Neural cell (in vitro differentiated cells): Measurements from ENCODE around the gene GPR183. TPM values are rescaled to one million over a fixed set of nuclear protein-coding genes. Genes with fewer than 3 reads are reported as not detected.

Source experiments
- H2AFZ ChIP-seq: fragments of 200-600, 300-800 bp; sonication (generic), shearing (Covaris generic); 2 replicates; pipeline ENCODE4 v1.6.0; 2014; ENCODE audit warnings: low read depth, mild to moderate bottlenecking, antibody characterized with exemption, low read length, moderate library complexity
- H3F3A ChIP-seq: fragments of 200-600 bp; shearing (Covaris generic); 2 replicates; pipeline ENCODE4 v1.6.1; 2016; ENCODE audit warnings: mild to moderate bottlenecking, moderate library complexity, mixed read lengths, antibody characterized with exemption, low read length; ENCODE audit not compliant: insufficient read depth, poor library complexity, severe bottlenecking
- H3K27ac ChIP-seq: fragments of 200-600, 300-800 bp; sonication (generic), shearing (Covaris generic); 2 replicates; pipeline ENCODE4 v1.5.1; 2014; ENCODE audit warnings: mild to moderate bottlenecking, low read length, moderate library complexity
- H3K27me3 ChIP-seq: fragments of 300-800, 200-600 bp; sonication (generic), shearing (Covaris generic); 2 replicates; pipeline ENCODE4 v1.6.0; 2014; ENCODE audit warnings: mild to moderate bottlenecking, low read depth, low read length, moderate library complexity; ENCODE audit not compliant: insufficient read depth
- H3K36me3 ChIP-seq: fragments of 300-800, 200-600 bp; sonication (generic), shearing (Covaris generic); 2 replicates; pipeline ENCODE4 v1.5.1; 2014; ENCODE audit warnings: mild to moderate bottlenecking, antibody characterized with exemption, low read length, moderate library complexity; ENCODE audit not compliant: insufficient read depth
- H3K4me2 ChIP-seq: fragments of 300-800, 200-600 bp; sonication (generic), shearing (Covaris generic); 2 replicates; pipeline ENCODE4 v1.6.0; 2014; ENCODE audit warnings: mild to moderate bottlenecking, low read length
- H3K4me3 ChIP-seq: fragments of 300-800, 200-600 bp; sonication (generic), shearing (Covaris generic); 2 replicates; pipeline ENCODE4 v1.5.1; 2014; ENCODE audit warnings: mild to moderate bottlenecking, low read length, moderate library complexity
- H3K79me2 ChIP-seq: fragments of 200-600 bp; shearing (Covaris generic); replicated peaks from 2 replicates; pipeline ENCODE4 v1.6.0; 2014; ENCODE audit warnings: mild to moderate bottlenecking, low read length, moderate library complexity; ENCODE audit not compliant: insufficient read depth
- H3K9ac ChIP-seq: fragments of 300-800, 200-600 bp; sonication (generic), shearing (Covaris generic); 2 replicates; pipeline ENCODE4 v1.6.1; 2016; ENCODE audit warnings: mild to moderate bottlenecking, low read length, mixed read lengths
- H3K9me2 ChIP-seq: fragments of 200-600 bp; shearing (Covaris generic); 2 replicates; pipeline ENCODE4 v1.6.1; 2016; ENCODE audit warnings: mild to moderate bottlenecking, low read length, mixed read lengths; ENCODE audit not compliant: insufficient read depth
- H3K9me3 ChIP-seq: fragments of 200-600, 300-800 bp; sonication (generic), shearing (Covaris generic); 2 replicates; pipeline ENCODE4 v1.6.1; 2016; ENCODE audit warnings: mild to moderate bottlenecking, mixed run types, low read length, moderate library complexity, mixed read lengths
- H4K20me1 ChIP-seq: fragments of 200-600 bp; shearing (Covaris generic); 2 replicates; pipeline ENCODE4 v1.6.1; 2016; ENCODE audit warnings: mild to moderate bottlenecking, mixed run types; ENCODE audit not compliant: insufficient read depth
- CTCF ChIP-seq: fragments of 450-650 bp; IDR thresholded peaks from 2 replicates; pipeline ENCODE4 v1.5.1; 2014; ENCODE audit warnings: antibody characterized with exemption, mild to moderate bottlenecking, moderate library complexity; ENCODE audit not compliant: poor library complexity, severe bottlenecking
- EP300 ChIP-seq: fragments of 450-650 bp; conservative IDR thresholded peaks from 2 replicates; pipeline ENCODE4 v1.6.1; 2014; ENCODE audit warnings: antibody characterized with exemption, mild to moderate bottlenecking, moderate library complexity; ENCODE audit not compliant: poor library complexity, severe bottlenecking
- EZH2 ChIP-seq: fragments of 200-600, 300-800 bp; shearing (Covaris generic), sonication (generic); IDR thresholded peaks from 2 replicates; pipeline ENCODE4 v1.6.1; 2014; ENCODE audit warnings: antibody characterized with exemption, low read length, borderline replicate concordance, mild to moderate bottlenecking; ENCODE audit not compliant: insufficient read depth, poor library complexity, severe bottlenecking
- MXI1 ChIP-seq: fragments of 450-650 bp; conservative IDR thresholded peaks from 2 replicates; pipeline ENCODE4 v1.6.1; 2014; ENCODE audit warnings: antibody characterized with exemption, mild to moderate bottlenecking; ENCODE audit not compliant: poor library complexity, severe bottlenecking
- POLR2AphosphoS5 ChIP-seq: IDR thresholded peaks from 2 replicates; pipeline ENCODE4 v1.6.1; 2012
- RAD21 ChIP-seq: fragments of 450-650 bp; conservative IDR thresholded peaks from 2 replicates; pipeline ENCODE4 v1.6.1; 2014; ENCODE audit warnings: antibody characterized with exemption, mild to moderate bottlenecking, moderate library complexity
- REST ChIP-seq: IDR thresholded peaks from 2 replicates; pipeline ENCODE4 v1.6.1; 2012; ENCODE audit warnings: borderline replicate concordance
- SMC3 ChIP-seq: fragments of 450-650 bp; conservative IDR thresholded peaks from 2 replicates; pipeline ENCODE4 v1.6.1; 2014; ENCODE audit warnings: antibody characterized with exemption, mild to moderate bottlenecking, moderate library complexity; ENCODE audit not compliant: poor library complexity
- TAF1 ChIP-seq: IDR thresholded peaks from 2 replicates; pipeline ENCODE4 v1.6.1; 2012; ENCODE audit warnings: low read depth
- polyA plus RNA-seq: library from polyadenylated mRNA; depleted of rRNA; stranded (reverse); fragments of >200 nt; gene quantifications from 2 replicates; pipeline ENCODE4 v1.2.3, GENCODE V29; 2014

GPR183 gene
- polyA plus RNA-seq, 1 donor from 2014 or later: not detected

GRCh38 chr13:99346335-99347042, 39.3 kb upstream of the GPR183 start:
- no peak overlapping the region for H3K4me2 ChIP-seq
- no peaks in the 10 kb centered on the region for H3K79me2 ChIP-seq
- H3K27me3 ChIP-seq: no peaks in the 10 kb centered on the region
- no peaks in the 10 kb centered on the region for H3K9me3 ChIP-seq
- no peaks in the 10 kb centered on the region for H3K9me2 ChIP-seq
- no peaks in the 10 kb centered on the region for H3F3A ChIP-seq
- no peak overlapping the region for H3K9ac ChIP-seq
- H2AFZ ChIP-seq: no peak overlapping the region
- H3K27ac ChIP-seq: no peak overlapping the region
- no peaks in the 10 kb centered on the region for H3K36me3 ChIP-seq
- TF ChIP-seq MXI1: no peak
- no peak for TF ChIP-seq SMC3
- TF ChIP-seq TAF1: no peak
- TF ChIP-seq EZH2: no peak
- TF ChIP-seq POLR2AphosphoS5: no peak
- TF ChIP-seq CTCF: no peak
- no peak for TF ChIP-seq EP300
- no peak for TF ChIP-seq RAD21
- TF ChIP-seq REST: no peak
- no peaks in the 10 kb centered on the region for H4K20me1 ChIP-seq
- H3K4me3 ChIP-seq: no peak overlapping the region

GRCh38 chr13:99345345-99345744, 38.1 kb upstream of the GPR183 start:
- no peak overlapping the region for H3K4me3 ChIP-seq
- H2AFZ ChIP-seq: no peak overlapping the region
- H3K4me2 ChIP-seq: no peak overlapping the region
- H3K79me2 ChIP-seq: no peaks in the 10 kb centered on the region
- H3F3A ChIP-seq: no peaks in the 10 kb centered on the region
- no peak overlapping the region for H3K9ac ChIP-seq
- TF ChIP-seq EZH2 (no peak), EP300 (no peak), CTCF (no peak), SMC3 (no peak), TAF1 (no peak), REST (no peak), RAD21 (no peak), POLR2AphosphoS5 (no peak), MXI1 (no peak)
- H3K9me3 ChIP-seq: no peaks in the 10 kb centered on the region
- H3K9me2 ChIP-seq: no peaks in the 10 kb centered on the region
- no peak overlapping the region for H3K27ac ChIP-seq
- H4K20me1 ChIP-seq: no peaks in the 10 kb centered on the region
- no peaks in the 10 kb centered on the region for H3K27me3 ChIP-seq
- H3K36me3 ChIP-seq: no peaks in the 10 kb centered on the region
